Cardiac fibroblast (primary cell): ENCODE measurements around the gene NUTF2.

Experiments used
- DNase-seq, 2 donors: peaks; one replicate each; pipeline versions ENCODE4 v3.0.0 to v3.0.0-alpha.2; 2010; ENCODE audit warnings: low read depth in 2 of 2
- H3K4me3 ChIP-seq, 2 donors: replicated peaks in 1 of 2; 1 replicate in 1 of 2; 2 replicates in 1 of 2; pipeline ENCODE4 v1.5.1; 2011; ENCODE audit warnings: low read depth in 2 of 2, low read length in 2 of 2, mild to moderate bottlenecking in 2 of 2, moderate library complexity in 1 of 2
- CTCF ChIP-seq: IDR thresholded peaks from one replicate; pipeline ENCODE4 v1.5.1; 2011; ENCODE audit warnings: low read depth, mild to moderate bottlenecking, low read length, inconsistent platforms

The NUTF2 gene

GRCh38 chr16:67805718-67806427 is 40.9 kb upstream of the NUTF2 start:
- H3K4me3 ChIP-seq = peak overlapping the region; percentile 96 to 97
- no peak for DNase-seq
- TF ChIP-seq CTCF = no peak

- peak; percentile 99 for DNase-seq
- TF ChIP-seq CTCF = no peak
- peak within 1 kb of the TSS; percentile 96 to 97 for H3K4me3 ChIP-seq
Measured at GRCh38 chr16:67806428-67807147, 40.1 kb upstream of the NUTF2 start, which contains the start of the genes RANBP10 and TSNAXIP1. TSS of gene RANBP10 (minus strand) at chr16:67806560. CDS start at chr16:67806536, 24 bp downstream. TSS of gene TSNAXIP1 (plus strand) at chr16:67806889. CDS start at chr16:67807150, 261 bp downstream.

GRCh38 chr16:67807148-67807682 is 39.5 kb upstream of the NUTF2 start:
- peak overlapping the region; percentile 96 to 97 for H3K4me3 ChIP-seq
- DNase-seq = no peak
- peak; percentile 24 for TF ChIP-seq CTCF

- H3K4me3 ChIP-seq = no peak overlapping the region
- DNase-seq = no peak
- no peak for TF ChIP-seq CTCF
Measured at GRCh38 chr16:67811899-67812298, 34.8 kb upstream of the NUTF2 start.

GRCh38 chr16:67814567-67814966 is 32.2 kb upstream of the NUTF2 start:
- H3K4me3 ChIP-seq = no peak overlapping the region
- DNase-seq = no peak
- TF ChIP-seq CTCF = no peak

GRCh38 chr16:67820608-67821259 is 26.0 kb upstream of the NUTF2 start:
- no peak overlapping the region for H3K4me3 ChIP-seq
- DNase-seq = no peak
- no peak for TF ChIP-seq CTCF
